ENCODE measurements around the gene SMOC2. TPM values are rescaled to one million over a fixed set of nuclear protein-coding genes. Genes with fewer than 3 reads are reported as not detected.
A peak's percentile ranks its signal among the peaks of the same experiment; 100 is the strongest.

SMOC2 gene
- total and polyA plus RNA-seq, 2 donors from 2014 or later = 6.5 to 13.1 TPM

- no peak overlapping the region for H3K4me3 ChIP-seq (ENCODE audit: low read length in 3 of 3)
Measured at GRCh38 chr6:168413856-168414255, 27.1 kb upstream of the SMOC2 start.

DNA sequence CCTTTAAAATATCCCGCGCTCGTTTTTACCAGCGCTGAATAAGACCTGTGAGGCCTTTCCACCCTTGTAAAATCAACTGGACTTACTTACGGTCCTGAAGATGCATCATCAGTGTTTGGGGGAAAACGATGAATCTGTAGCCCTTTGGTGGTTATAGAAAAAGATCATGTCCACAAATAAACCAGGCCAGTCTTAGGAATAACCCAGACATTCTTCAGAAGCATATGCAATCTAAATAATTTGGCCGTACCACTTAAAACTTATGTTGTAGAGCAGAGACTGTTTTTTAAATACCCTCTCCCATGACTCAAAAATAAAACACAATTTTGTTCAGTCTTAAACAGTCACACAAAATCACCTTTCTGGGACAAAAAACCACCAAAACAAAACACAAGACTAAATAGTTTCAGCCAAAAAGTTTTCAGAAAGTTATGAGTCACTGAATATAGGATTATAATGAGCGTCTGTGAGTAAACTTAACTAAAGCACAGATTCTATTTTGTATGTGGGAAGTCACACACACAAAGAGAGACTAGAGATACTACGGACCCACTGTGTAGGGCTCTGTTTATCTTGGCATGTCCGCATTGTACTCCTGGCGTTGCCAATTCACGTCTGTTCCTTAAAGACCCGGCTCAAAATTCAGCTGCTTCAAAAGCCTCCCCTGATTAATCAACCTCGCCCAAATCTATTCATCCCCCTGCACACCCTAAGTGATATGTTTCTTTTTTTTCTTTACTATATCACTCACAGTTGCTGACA lies 26.5 kb upstream of the SMOC2 start:
- Histone ChIP-seq H3K36me3 (ENCODE audit: control insufficient read depth in 2 of 3, insufficient read depth in 3 of 3, low read length in 3 of 3) (no peaks in the 10 kb centered on the region), H3K4me3 (ENCODE audit: low read length in 3 of 3) (no peak overlapping the region), H3K4me1 (ENCODE audit: control insufficient read depth in 2 of 3, insufficient read depth in 2 of 3, low read depth in 1 of 3, low read length in 3 of 3) (peaks cover 0 to 7% (median 0%) of the 10 kb centered on the region in 3 donors), H3K27ac (ENCODE audit: low read depth in 2 of 2, low read length in 2 of 2) (no peak overlapping the region), H3K9ac (ENCODE audit: low read length in 3 of 3) (no peak overlapping the region), H3K9me3 (ENCODE audit: control insufficient read depth in 2 of 3, insufficient read depth in 1 of 3, low read length in 3 of 3) (no peaks in the 10 kb centered on the region), H3K27me3 (ENCODE audit: control insufficient read depth, insufficient read depth, low read length) (no peaks in the 10 kb centered on the region)
- TF ChIP-seq, protein P1, sequence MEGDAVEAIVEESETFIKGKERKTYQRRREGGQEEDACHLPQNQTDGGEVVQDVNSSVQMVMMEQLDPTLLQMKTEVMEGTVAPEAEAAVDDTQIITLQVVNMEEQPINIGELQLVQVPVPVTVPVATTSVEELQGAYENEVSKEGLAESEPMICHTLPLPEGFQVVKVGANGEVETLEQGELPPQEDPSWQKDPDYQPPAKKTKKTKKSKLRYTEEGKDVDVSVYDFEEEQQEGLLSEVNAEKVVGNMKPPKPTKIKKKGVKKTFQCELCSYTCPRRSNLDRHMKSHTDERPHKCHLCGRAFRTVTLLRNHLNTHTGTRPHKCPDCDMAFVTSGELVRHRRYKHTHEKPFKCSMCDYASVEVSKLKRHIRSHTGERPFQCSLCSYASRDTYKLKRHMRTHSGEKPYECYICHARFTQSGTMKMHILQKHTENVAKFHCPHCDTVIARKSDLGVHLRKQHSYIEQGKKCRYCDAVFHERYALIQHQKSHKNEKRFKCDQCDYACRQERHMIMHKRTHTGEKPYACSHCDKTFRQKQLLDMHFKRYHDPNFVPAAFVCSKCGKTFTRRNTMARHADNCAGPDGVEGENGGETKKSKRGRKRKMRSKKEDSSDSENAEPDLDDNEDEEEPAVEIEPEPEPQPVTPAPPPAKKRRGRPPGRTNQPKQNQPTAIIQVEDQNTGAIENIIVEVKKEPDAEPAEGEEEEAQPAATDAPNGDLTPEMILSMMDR (IDR thresholded peaks at IDR 0.05; ENCODE audit: borderline replicate concordance, extremely low read depth, insufficient read depth) = no peak
- intact Hi-C loops (cut with DNase I) = no loop called here
- no peak for FAIRE-seq
- no peak for DNase-seq

More at GRCh38 chr6:168413856-168414255, 27.1 kb upstream of the SMOC2 start:
- Histone ChIP-seq H3K27me3 (ENCODE audit: control insufficient read depth, insufficient read depth, low read length) (no peaks in the 10 kb centered on the region), H3K36me3 (ENCODE audit: control insufficient read depth in 2 of 3, insufficient read depth in 3 of 3, low read length in 3 of 3) (no peaks in the 10 kb centered on the region), H3K27ac (ENCODE audit: low read depth in 2 of 2, low read length in 2 of 2) (no peak overlapping the region), H3K9ac (ENCODE audit: low read length in 3 of 3) (no peak overlapping the region), H3K9me3 (ENCODE audit: control insufficient read depth in 2 of 3, insufficient read depth in 1 of 3, low read length in 3 of 3) (no peaks in the 10 kb centered on the region), H3K4me1 (ENCODE audit: control insufficient read depth in 2 of 3, insufficient read depth in 2 of 3, low read depth in 1 of 3, low read length in 3 of 3) (peaks cover 0 to 4% (median 0%) of the 10 kb centered on the region in 3 donors)
- intact Hi-C loops (cut with DNase I) = no loop called here
- TF ChIP-seq, protein P1 (IDR thresholded peaks at IDR 0.05; ENCODE audit: borderline replicate concordance, extremely low read depth, insufficient read depth) = no peak
- no peak for DNase-seq
- no peak for FAIRE-seq

- TF ChIP-seq, protein P1 (IDR thresholded peaks at IDR 0.05; ENCODE audit: borderline replicate concordance, extremely low read depth, insufficient read depth) = no peak
- Histone ChIP-seq H3K36me3 (ENCODE audit: control insufficient read depth in 2 of 3, insufficient read depth in 3 of 3, low read length in 3 of 3) (no peaks in the 10 kb centered on the region), H3K9me3 (ENCODE audit: control insufficient read depth in 2 of 3, insufficient read depth in 1 of 3, low read length in 3 of 3) (no peaks in the 10 kb centered on the region), H3K27ac (ENCODE audit: low read depth in 2 of 2, low read length in 2 of 2) (no peak overlapping the region), H3K4me1 (ENCODE audit: control insufficient read depth in 2 of 3, insufficient read depth in 2 of 3, low read depth in 1 of 3, low read length in 3 of 3) (peaks cover 0 to 7% (median 0%) of the 10 kb centered on the region in 3 donors), H3K9ac (ENCODE audit: low read length in 3 of 3) (no peak overlapping the region), H3K4me3 (ENCODE audit: low read length in 3 of 3) (no peak overlapping the region), H3K27me3 (ENCODE audit: control insufficient read depth, insufficient read depth, low read length) (no peaks in the 10 kb centered on the region)
- peak in 2 of 5 donors; percentile 43 to 71 for DNase-seq
- no peak for FAIRE-seq
- intact Hi-C loops (cut with DNase I) = no loop called here
Measured at GRCh38 chr6:168415098-168415992, 25.6 kb upstream of the SMOC2 start.
